ENCODE data around the gene NKIRAS1.

DNA sequence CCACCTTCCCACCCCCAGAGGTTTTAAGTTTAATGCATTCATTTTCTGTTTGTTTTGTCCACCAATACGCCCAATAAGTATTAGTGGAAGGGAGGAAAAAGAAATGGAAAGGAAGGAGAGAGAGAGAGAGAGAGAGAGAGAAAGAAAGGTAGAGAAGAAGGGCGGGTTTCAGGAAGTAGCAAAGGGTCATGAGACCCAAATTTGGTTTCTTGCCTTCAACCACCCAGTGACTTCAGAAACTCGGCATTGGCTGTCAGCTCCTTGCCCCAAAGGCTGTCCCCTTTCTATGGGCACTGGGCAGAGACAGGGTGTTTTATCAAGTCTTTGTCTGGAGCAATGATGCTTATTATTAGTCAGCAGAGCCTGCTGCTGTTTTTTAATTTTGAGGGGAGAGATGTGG lies 14.8 kb upstream of the NKIRAS1 start:
- no peak for TF ChIP-seq CTCF (IDR thresholded peaks at IDR 0.05; ENCODE audit: insufficient read depth, low read length)
- no peak for TF ChIP-seq POLR2AphosphoS5 (IDR thresholded peaks at IDR 0.05; ENCODE audit: low read depth)
- no peak for TF ChIP-seq REST (IDR thresholded peaks at IDR 0.05; ENCODE audit: insufficient replicate concordance, low read depth)
- no peak for TF ChIP-seq SPI1 (IDR thresholded peaks at IDR 0.05; ENCODE audit: borderline replicate concordance, low read depth)
